ENCODE results near the gene RPEL1.
"Not testable (repeated sequence)": the region's sequence is repeated elsewhere in the genome, so short reads cannot be mapped to it uniquely, and the experiment has no call there.

Gene RPEL1

DNA sequence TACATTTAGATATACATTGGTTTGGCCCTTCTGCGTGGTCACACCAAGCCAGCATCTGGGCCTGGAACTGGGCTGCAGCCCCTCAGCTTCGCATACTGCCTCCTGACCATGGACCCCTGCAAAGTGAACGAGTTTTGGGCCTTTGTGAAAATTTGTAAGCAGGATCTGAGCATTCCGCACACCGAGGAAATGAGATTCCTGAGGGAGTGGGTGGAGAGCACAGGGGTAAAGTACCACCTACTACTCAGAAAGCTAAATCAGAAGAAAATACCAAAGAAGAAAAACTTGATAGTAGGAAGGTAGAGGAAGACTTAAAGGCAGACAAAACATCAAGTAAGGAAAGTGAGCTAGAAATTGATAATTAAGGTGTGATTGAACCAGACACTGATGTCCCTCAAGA lies 30.1 kb upstream of the RPEL1 start:
- TF ChIP-seq CTCF (IDR thresholded peaks at IDR 0.05; ENCODE audit: insufficient read depth, low read length, missing control alignments): no peak
- CTCF ChIA-PET: interaction anchor here (0.9 to 1.5 kb wide), 3 partner anchors 13 to 29 kb away, joined by 4 read pairs; no protein-coding TSS in a partner anchor
- DNase-seq (ENCODE audit: low read depth, low spot score): no peak
- POLR2A ChIA-PET: interaction anchor here (1.1 kb wide), 1 partner anchor 16 kb away, joined by 6 read pairs; no protein-coding TSS in a partner anchor
- no peak overlapping the region for H3K4me3 ChIP-seq (ENCODE audit: low read depth, low read length)

GRCh38 chr10:103216362-103216761 lies 29.3 kb upstream of the RPEL1 start:
- ChIA-PET CTCF (interaction anchor here (0.9 to 1.4 kb wide), 2 partner anchors 12 to 22 kb away, joined by 4 read pairs; no protein-coding TSS in a partner anchor), POLR2A (interaction anchor here (1.1 kb wide), 1 partner anchor 15 kb away, joined by 6 read pairs; no protein-coding TSS in a partner anchor)
- H3K4me3 ChIP-seq (ENCODE audit: low read depth, low read length); DNase-seq (ENCODE audit: low read depth, low spot score): not testable (repeated sequence)

- no peak for TF ChIP-seq CTCF (IDR thresholded peaks at IDR 0.05; ENCODE audit: insufficient read depth, low read length, missing control alignments)
These were observed 21.6 kb upstream of the RPEL1 start for GRCh38 chr10:103224133-103224532.

DNA sequence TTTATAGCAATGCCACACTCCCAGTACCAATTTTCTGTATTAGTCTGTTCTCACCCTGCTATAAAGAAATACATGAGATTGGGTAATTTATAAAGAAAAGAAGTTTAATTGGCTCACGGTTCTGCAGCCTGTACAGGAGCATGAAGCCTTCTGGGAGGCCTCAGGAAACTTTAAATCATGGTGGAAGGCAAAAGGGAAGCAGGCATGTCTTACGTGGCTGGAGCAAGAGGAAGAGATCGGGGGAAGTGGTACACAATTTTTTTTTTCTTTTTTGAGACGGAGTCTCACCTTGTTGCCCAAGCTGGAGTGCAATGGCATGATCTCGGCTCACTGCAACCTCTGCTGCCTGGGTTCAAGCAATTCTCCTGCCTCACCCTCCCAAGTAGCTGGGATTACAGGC lies 21.0 kb upstream of the RPEL1 start:
- DNase-seq (ENCODE audit: low read depth, low spot score): not testable (repeated sequence)

More at GRCh38 chr10:103224133-103224532, 21.6 kb upstream of the RPEL1 start:
- ChIA-PET CTCF (no interaction called here), POLR2A (no interaction called here)
- no peak overlapping the region for H3K4me3 ChIP-seq (ENCODE audit: low read depth, low read length)
- no peak for DNase-seq (ENCODE audit: low read depth, low spot score)

GRCh38 chr10:103225939-103226338 lies 19.7 kb upstream of the RPEL1 start:
- no peak for TF ChIP-seq CTCF (IDR thresholded peaks at IDR 0.05; ENCODE audit: insufficient read depth, low read length, missing control alignments)
- ChIA-PET POLR2A (no interaction called here), CTCF (no interaction called here)
- DNase-seq (ENCODE audit: low read depth, low spot score): no peak
- no peak overlapping the region for H3K4me3 ChIP-seq (ENCODE audit: low read depth, low read length)

More for the DNA sequence above, 21.0 kb upstream of the RPEL1 start:
- H3K4me3 ChIP-seq (ENCODE audit: low read depth, low read length); CTCF ChIA-PET; POLR2A ChIA-PET: not testable (repeated sequence)

DNA sequence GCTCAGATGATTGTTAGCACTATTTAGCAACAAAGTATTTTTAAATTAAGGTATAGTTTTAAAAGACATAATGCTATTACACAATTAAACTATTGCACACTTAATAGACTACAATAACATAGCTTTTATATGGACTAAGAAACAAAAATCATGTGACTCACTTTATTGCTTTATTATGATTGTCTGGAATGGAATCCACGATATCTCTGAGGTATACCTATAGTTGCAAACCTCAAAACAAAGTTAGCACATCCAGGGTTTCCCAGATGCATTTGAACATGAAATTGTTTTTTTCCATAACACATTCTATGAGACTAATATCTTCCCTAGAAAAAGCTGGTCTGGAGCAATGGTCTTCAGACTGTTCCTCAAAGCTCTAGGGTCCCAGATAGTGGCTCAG lies 18.3 kb upstream of the RPEL1 start:
- H3K4me3 ChIP-seq (ENCODE audit: low read depth, low read length): no peak overlapping the region
- ChIA-PET POLR2A (interaction anchor here (0.7 to 1.5 kb wide), 3 partner anchors 33 to 586 kb away, joined by 3 to 6 read pairs (median 5); partner anchors contain the start of gene NT5C2), CTCF (interaction anchor here (0.8 to 2.2 kb wide), 5 partner anchors 10 to 35 kb away, joined by 3 to 9 read pairs (median 4); partner anchors contain the start of gene NT5C2)
- TF ChIP-seq CTCF (IDR thresholded peaks at IDR 0.05; ENCODE audit: insufficient read depth, low read length, missing control alignments): no peak
- DNase-seq (ENCODE audit: low read depth, low spot score): no peak

GRCh38 chr10:103231047-103231551 lies 14.6 kb upstream of the RPEL1 start:
- DNase-seq (ENCODE audit: low read depth, low spot score): peak; percentile 87
- H3K4me3 ChIP-seq (ENCODE audit: low read depth, low read length): no peak overlapping the region
- POLR2A ChIA-PET: interaction anchor here (0.6 to 2.7 kb wide), 7 partner anchors 15 to 267 kb away, joined by 3 to 30 read pairs (median 4); partner anchors contain the start of gene NT5C2

More at GRCh38 chr10:103231047-103231551, 14.6 kb upstream of the RPEL1 start:
- CTCF ChIA-PET: interaction anchor here (1.0 to 3.2 kb wide), 3 partner anchors 11 to 40 kb away, joined by 3 to 11 read pairs (median 6); no protein-coding TSS in a partner anchor
- TF ChIP-seq CTCF (IDR thresholded peaks at IDR 0.05; ENCODE audit: insufficient read depth, low read length, missing control alignments): no peak
